Colonic mucosa (tissue), 4 donors: ENCODE measurements around the gene MAP1LC3B. TPM values are rescaled to one million over a fixed set of nuclear protein-coding genes. Genes with fewer than 3 reads are reported as not detected.

Experiments used
- DNase-seq: peaks from one replicate; pipeline ENCODE4 v3.0.0-alpha.2; 2020
- H3K27ac ChIP-seq: fragments of 200-600 bp; one replicate; pipeline ENCODE4 v1.8.0; 2021
- H3K27me3 ChIP-seq: fragments of 200-600 bp; one replicate; pipeline ENCODE4 v1.8.0; 2021
- H3K36me3 ChIP-seq: fragments of 200-600 bp; one replicate; pipeline ENCODE4 v1.8.0; 2021
- H3K4me1 ChIP-seq: fragments of 200-600 bp; one replicate; pipeline ENCODE4 v1.8.0; 2021; ENCODE audit warnings: mild to moderate bottlenecking
- H3K4me3 ChIP-seq: fragments of 200-600 bp; one replicate; pipeline ENCODE4 v1.8.0; 2021
- H3K9ac ChIP-seq, 2 donors: one replicate each; pipeline ENCODE4 v1.7.0; 2013; ENCODE audit warnings: control low read depth in 2 of 2, low read depth in 2 of 2, low read length in 2 of 2
- H3K9me3 ChIP-seq: fragments of 200-600 bp; one replicate; pipeline ENCODE4 v1.8.0; 2021
- CTCF ChIP-seq: fragments of 200-600 bp; IDR thresholded peaks from one replicate; pipeline ENCODE4 v1.8.0; 2022; ENCODE audit warnings: antibody characterized with exemption, mild to moderate bottlenecking
- intact Hi-C: fragments of 100-400 bp; cut with DNase I; formaldehyde crosslinking; loops from one replicate; pipeline ENCODE4 v1.14.1; 2022
- total RNA-seq, 2 donors: library from RNA; stranded (reverse); fragmentation: NEBNext Ultra II Directional in 1 of 2; extraction: Animal tissue kit (Norgen Biotek cat#: 25700) in 1 of 2; gene quantifications; one replicate each; pipeline ENCODE4 v1.2.1, GENCODE V29; 2021
- donor health status: healthy.
- donor health status: DM: no; HTN: no; CAD: no.
- donor health status: DM: no; HTN: no; CAD: no.

Gene MAP1LC3B
- total RNA-seq, 2 donors from 2014 or later = 45.0 to 83.0 TPM

- intact Hi-C loops = no loop called here
- Histone ChIP-seq H3K4me1 (no peaks in the 10 kb centered on the region), H3K4me3 (no peak overlapping the region), H3K27ac (no peak overlapping the region), H3K36me3 (peaks cover 5% of the 10 kb centered on the region), H3K9ac (no peak overlapping the region), H3K9me3 (no peaks in the 10 kb centered on the region), H3K27me3 (no peaks in the 10 kb centered on the region)
- TF ChIP-seq CTCF = no peak
- no peak for DNase-seq
These were observed 35.7 kb upstream of the MAP1LC3B start for GRCh38 chr16:87356491-87356853.

GRCh38 chr16:87358250-87358649 lies 33.9 kb upstream of the MAP1LC3B start:
- TF ChIP-seq CTCF = no peak
- Histone ChIP-seq H3K4me1 (no peaks in the 10 kb centered on the region), H3K36me3 (peaks cover 5% of the 10 kb centered on the region), H3K9me3 (no peaks in the 10 kb centered on the region), H3K27ac (no peak overlapping the region), H3K4me3 (no peak overlapping the region), H3K27me3 (no peaks in the 10 kb centered on the region), H3K9ac (no peak overlapping the region)
- DNase-seq = no peak
- intact Hi-C loops = no loop called here

- intact Hi-C loops = no loop called here
- H3K36me3 ChIP-seq = peaks cover 5% of the 10 kb centered on the region
- TF ChIP-seq CTCF = no peak
- no peaks in the 10 kb centered on the region for H3K27me3 ChIP-seq
- DNase-seq = no peak
- no peak overlapping the region for H3K27ac ChIP-seq
- no peaks in the 10 kb centered on the region for H3K9me3 ChIP-seq
- no peaks in the 10 kb centered on the region for H3K4me1 ChIP-seq
- no peak overlapping the region for H3K9ac ChIP-seq
- H3K4me3 ChIP-seq = no peak overlapping the region
These were observed 33.4 kb upstream of the MAP1LC3B start for GRCh38 chr16:87358696-87359095.

GRCh38 chr16:87359121-87359520 lies 33.0 kb upstream of the MAP1LC3B start:
- no peak overlapping the region for H3K9ac ChIP-seq
- H3K36me3 ChIP-seq = peaks cover 5% of the 10 kb centered on the region
- H3K4me1 ChIP-seq = peaks cover under 1% of the 10 kb centered on the region
- no peaks in the 10 kb centered on the region for H3K9me3 ChIP-seq
- no peak overlapping the region for H3K4me3 ChIP-seq
- H3K27me3 ChIP-seq = no peaks in the 10 kb centered on the region
- intact Hi-C loops = no loop called here
- TF ChIP-seq CTCF = no peak
- H3K27ac ChIP-seq = no peak overlapping the region
- DNase-seq = no peak

- no peak for DNase-seq
- H3K9me3 ChIP-seq = no peaks in the 10 kb centered on the region
- H3K27me3 ChIP-seq = no peaks in the 10 kb centered on the region
- H3K9ac ChIP-seq = no peak overlapping the region
- no peak for TF ChIP-seq CTCF
- H3K36me3 ChIP-seq = peaks cover 5% of the 10 kb centered on the region
- no peak overlapping the region for H3K27ac ChIP-seq
- H3K4me1 ChIP-seq = peaks cover 7% of the 10 kb centered on the region
- H3K4me3 ChIP-seq = no peak overlapping the region
- intact Hi-C loops = no loop called here
These were observed 31.1 kb upstream of the MAP1LC3B start for GRCh38 chr16:87360862-87361610.
